SK-N-SH (cell line): Measurements from ENCODE around the gene UNC119. TPM values are rescaled to one million over a fixed set of nuclear protein-coding genes. Genes with fewer than 3 reads are reported as not detected.

Experiments
- CTCF ChIA-PET: fragments of 300-600, 350-600 bp; formaldehyde crosslinking; extraction: SDS; loops from one replicate; lab custom pipeline; 2021; lab: Yijun Ruan, JAX
- POLR2A ChIA-PET: fragments of 350-600 bp; sonication (Branson Sonifier 250); formaldehyde crosslinking; extraction: SDS; loops from one replicate; lab custom pipeline; 2020; ENCODE audit warnings: antibody characterized with exemption, inconsistent platforms; lab: Yijun Ruan, JAX
- DNase-seq: peaks from one replicate; pipeline ENCODE4 v3.0.0; 2012
- H2AFZ ChIP-seq: fragments of 200-600 bp; sonication (generic); 2 replicates; pipeline ENCODE4 v1.8.1; 2016; ENCODE audit warnings: antibody characterized with exemption, mild to moderate bottlenecking, low read depth
- H3F3A ChIP-seq: fragments of 200-600 bp; sonication (generic); replicated peaks from 2 replicates; pipeline ENCODE3; 2016; ENCODE audit warnings: antibody characterized with exemption, mild to moderate bottlenecking; ENCODE audit not compliant: insufficient read depth
- H3K27ac ChIP-seq, 2 experiments: fragments of 200-500 bp in 1 of 2; fragments of 200-600 bp in 1 of 2; sonication (Bioruptor generic) in 1 of 2; sonication (generic), shearing (Covaris generic) in 1 of 2; 2 replicates each; pipeline versions ENCODE4 v1.5.1 to v1.6.1; 2014 to 2016; ENCODE audit warnings: low read depth in 2 of 2, inconsistent platforms in 1 of 2, low read length in 1 of 2, mild to moderate bottlenecking in 1 of 2, mixed read lengths in 1 of 2
- H3K27me3 ChIP-seq: fragments of 200-600 bp; sonication (generic), shearing (Covaris generic); 2 replicates; pipeline ENCODE4 v1.6.1; 2016; ENCODE audit warnings: mixed run types; ENCODE audit not compliant: insufficient read depth
- H3K36me3 ChIP-seq, 2 experiments: fragments of 200-500 bp in 1 of 2; fragments of 200-600 bp in 1 of 2; sonication (Bioruptor generic) in 1 of 2; sonication (generic) in 1 of 2; replicated peaks in 1 of 2; 2 replicates each; pipeline versions ENCODE3 to v1.5.1; 2014 to 2016; ENCODE audit warnings: low read length in 1 of 2, mild to moderate bottlenecking in 1 of 2; ENCODE audit not compliant: insufficient read depth in 2 of 2, control insufficient read depth in 1 of 2
- H3K4me1 ChIP-seq, 2 experiments: fragments of 200-500 bp in 1 of 2; fragments of 200-600 bp in 1 of 2; sonication (Bioruptor generic) in 1 of 2; sonication (generic), shearing (Covaris generic) in 1 of 2; 2 replicates each; pipeline versions ENCODE4 v1.5.1 to v1.6.1; 2014 to 2016; ENCODE audit warnings: low read depth in 1 of 2, low read length in 1 of 2, mixed run types in 1 of 2; ENCODE audit not compliant: insufficient read depth in 2 of 2, control insufficient read depth in 1 of 2
- H3K4me2 ChIP-seq: fragments of 200-600 bp; sonication (generic), shearing (Covaris generic); 2 replicates; pipeline ENCODE4 v1.6.1; 2017; ENCODE audit warnings: mixed run types
- H3K4me3 ChIP-seq, 2 experiments: fragments of 200-500 bp in 1 of 2; fragments of 200-600 bp in 1 of 2; sonication (Bioruptor generic) in 1 of 2; sonication (generic), shearing (Covaris generic) in 1 of 2; 2 replicates each; pipeline versions ENCODE4 v1.5.1 to v1.8.1; 2014 to 2016; ENCODE audit warnings: low read depth in 2 of 2, inconsistent platforms in 1 of 2, low read length in 1 of 2, mild to moderate bottlenecking in 1 of 2, mixed read lengths in 1 of 2, moderate library complexity in 1 of 2
- H3K79me2 ChIP-seq: fragments of 200-600 bp; sonication (generic); 2 replicates; pipeline ENCODE4 v1.8.1; 2017; ENCODE audit warnings: mild to moderate bottlenecking; ENCODE audit not compliant: insufficient read depth
- H3K9ac ChIP-seq: fragments of 200-600 bp; sonication (generic); 2 replicates; pipeline ENCODE4 v1.6.1; 2017; ENCODE audit warnings: mixed run types
- H3K9me2 ChIP-seq: fragments of 200-600 bp; sonication (generic); 2 replicates; pipeline ENCODE4 v1.6.1; 2017; ENCODE audit warnings: mixed run types
- H3K9me3 ChIP-seq: fragments of 200-600 bp; sonication (generic); 2 replicates; pipeline ENCODE4 v1.6.1; 2017; ENCODE audit warnings: mixed run types, mild to moderate bottlenecking, moderate library complexity
- H4K20me1 ChIP-seq: fragments of 200-600 bp; sonication (generic); 2 replicates; pipeline ENCODE4 v1.6.1; 2017; ENCODE audit warnings: mild to moderate bottlenecking, mixed run types; ENCODE audit not compliant: insufficient read depth
- CHD2 ChIP-seq: fragments of 150-350 bp; IDR thresholded peaks from 2 replicates; pipeline ENCODE4 v1.6.1; 2018; ENCODE audit warnings: low read length; ENCODE audit not compliant: partially characterized antibody
- ELF1 ChIP-seq: IDR thresholded peaks from 2 replicates; pipeline ENCODE4 v1.4.0; 2012
- EP300 ChIP-seq, 2 experiments: IDR thresholded peaks; 2 replicates each; pipeline versions ENCODE4 v1.4.0 to v1.6.1; 2012; ENCODE audit warnings: borderline replicate concordance in 1 of 2, low read depth in 1 of 2, low read length in 1 of 2
- EZH2phosphoT487 ChIP-seq: fragments of 200-600 bp; sonication (generic); IDR thresholded peaks from 2 replicates; pipeline ENCODE4 v1.6.1; 2017; ENCODE audit warnings: low read depth, mixed run types, mild to moderate bottlenecking, antibody characterized with exemption, moderate library complexity, borderline replicate concordance
- FOSL2 ChIP-seq: IDR thresholded peaks from 2 replicates; pipeline ENCODE4 v1.4.0; 2012; ENCODE audit warnings: low read depth, mild to moderate bottlenecking, moderate library complexity, borderline replicate concordance
- FOXJ3 ChIP-seq: sonication (generic); formaldehyde crosslinking; IDR thresholded peaks from 2 replicates; pipeline ENCODE4 v1.5.1; 2020; ENCODE audit warnings: mild to moderate bottlenecking, missing genetic modification reagents
- FOXM1 ChIP-seq: IDR thresholded peaks from 2 replicates; pipeline ENCODE4 v1.4.0; 2012; ENCODE audit warnings: low read depth, mild to moderate bottlenecking
- GABPA ChIP-seq: IDR thresholded peaks from 2 replicates; pipeline ENCODE4 v1.4.0; 2012; ENCODE audit warnings: low read depth, mild to moderate bottlenecking
- GATA2 ChIP-seq: sonication (generic); formaldehyde crosslinking; IDR thresholded peaks from 2 replicates; pipeline ENCODE4 v1.5.0; 2020; ENCODE audit warnings: mild to moderate bottlenecking, missing genetic modification reagents
- MAX ChIP-seq: IDR thresholded peaks from 2 replicates; pipeline ENCODE4 v1.4.0; 2012; ENCODE audit warnings: low read depth
- MEF2A ChIP-seq: IDR thresholded peaks from 2 replicates; pipeline ENCODE4 v1.4.0; 2012; ENCODE audit warnings: low read depth, borderline replicate concordance
- NFIC ChIP-seq: IDR thresholded peaks from 2 replicates; pipeline ENCODE4 v1.4.0; 2012; ENCODE audit warnings: borderline replicate concordance
- NRF1 ChIP-seq: IDR thresholded peaks from 2 replicates; pipeline ENCODE4 v1.6.1; 2012; ENCODE audit warnings: low read depth, mild to moderate bottlenecking, low read length
- PBX3 ChIP-seq: IDR thresholded peaks from 2 replicates; pipeline ENCODE4; 2012
- RFX5 ChIP-seq: IDR thresholded peaks from 2 replicates; pipeline ENCODE4 v1.6.1; 2012; ENCODE audit warnings: mild to moderate bottlenecking, improper control_type of control experiment, low read length
- RXRA ChIP-seq: IDR thresholded peaks from 2 replicates; pipeline ENCODE4 v1.4.0; 2012; ENCODE audit warnings: low read depth, mild to moderate bottlenecking, borderline replicate concordance
- TEAD4 ChIP-seq: IDR thresholded peaks from 2 replicates; pipeline ENCODE4 v1.4.0; 2012; ENCODE audit warnings: mild to moderate bottlenecking, borderline replicate concordance; ENCODE audit not compliant: insufficient read depth
- USF1 ChIP-seq: IDR thresholded peaks from 2 replicates; pipeline ENCODE4 v1.4.0; 2012; ENCODE audit warnings: low read depth, borderline replicate concordance
- USF2 ChIP-seq: fragments of 150-350 bp; IDR thresholded peaks from 2 replicates; pipeline ENCODE4 v1.6.1; 2017; ENCODE audit warnings: antibody characterized with exemption, low read length, low read depth, borderline replicate concordance
- WGBS: methylation state at CpG from one replicate; pipeline ENCODE4 v1.1.6; 2017; ENCODE audit warnings: low lambda C conversion rate; 5-methylcytosine and 5-hydroxymethylcytosine counted together
- polyA plus RNA-seq, 3 experiments: library from polyadenylated mRNA; depleted of rRNA; stranded (reverse); fragments of >200 nt; gene quantifications; 2 replicates each; pipeline ENCODE4 v1.2.3, GENCODE V29; 2012
- TF ChIP-seq, protein P1 (sequence below): IDR thresholded peaks from 2 replicates; pipeline ENCODE4 v1.6.1; 2012; ENCODE audit warnings: mild to moderate bottlenecking, low read depth, low read length, moderate library complexity

The UNC119 gene
- polyA plus RNA-seq, 1 of the 3 experiments (the other 2 are of a cell fraction), result 89.9 TPM

GRCh38 chr17:28563475-28563874 lies 11.1 kb upstream of the UNC119 start:
- no peak overlapping the region for H3K9ac ChIP-seq
- H3K4me2 ChIP-seq, result no peak overlapping the region
- WGBS, result 100% methylated on average over 3 of the region's 3 CpGs
- H3F3A ChIP-seq, result no peaks in the 10 kb centered on the region
- H3K79me2 ChIP-seq, result peaks cover 34% of the 10 kb centered on the region
- ChIA-PET POLR2A (no interaction called here), CTCF (interaction anchor here (1.9 kb wide), 1 partner anchor 15 kb away, joined by 4 read pairs; no protein-coding TSS in a partner anchor)
- TF ChIP-seq NFIC (peak; percentile 75), ELF1 (peak; percentile 88), CHD2 (no peak), TEAD4 (0 out of 2 replicates have a peak, but pooled peaks have one; percentile 20)
- H3K36me3 ChIP-seq, result peaks cover 16 to 23% of the 10 kb centered on the region in 2 experiments
- H3K27ac ChIP-seq, result no peak overlapping the region
- DNase-seq, result no peak
- H3K9me3 ChIP-seq, result no peaks in the 10 kb centered on the region
- H3K4me1 ChIP-seq, result peaks cover 0 to 2% of the 10 kb centered on the region in 2 experiments; a peak in 1 of 4 replicates
- H3K4me3 ChIP-seq, result no peak overlapping the region
- no peaks in the 10 kb centered on the region for H4K20me1 ChIP-seq
- no peaks in the 10 kb centered on the region for H3K27me3 ChIP-seq
- no peak overlapping the region for H2AFZ ChIP-seq
- no peaks in the 10 kb centered on the region for H3K9me2 ChIP-seq

DNA sequence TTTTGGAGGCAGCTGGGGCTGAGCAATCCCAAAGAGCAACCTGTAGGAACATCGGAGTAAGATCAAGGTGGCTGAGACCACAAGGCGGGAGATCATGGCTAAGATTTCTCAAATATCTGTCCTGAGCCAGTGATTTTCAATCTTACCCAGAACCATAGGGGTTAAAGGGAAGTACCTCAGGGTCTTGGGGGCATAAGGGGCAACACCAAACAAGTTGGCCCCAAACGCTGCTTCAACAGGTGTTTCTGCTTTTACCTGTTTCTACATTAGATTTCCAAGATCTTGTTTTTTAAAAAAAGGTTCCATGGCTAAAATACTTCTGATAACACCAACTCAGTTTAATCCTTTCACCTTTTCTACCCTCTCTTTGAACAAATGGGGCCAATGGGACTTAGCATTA lies 2.6 kb upstream of the UNC119 start:
- no peak overlapping the region for H2AFZ ChIP-seq
- H3K4me2 ChIP-seq, result no peak overlapping the region
- peaks cover 5% of the 10 kb centered on the region for H3F3A ChIP-seq
- no peak for TF ChIP-seq GABPA
- TF ChIP-seq EZH2phosphoT487, result no peak
- no peak for TF ChIP-seq EP300 (IDR thresholded peaks at IDR 0.05; ENCODE audit: borderline replicate concordance in 1 of 2, low read depth in 1 of 2, low read length in 1 of 2)
- no peak for TF ChIP-seq FOXM1
- TF ChIP-seq, protein P1, sequence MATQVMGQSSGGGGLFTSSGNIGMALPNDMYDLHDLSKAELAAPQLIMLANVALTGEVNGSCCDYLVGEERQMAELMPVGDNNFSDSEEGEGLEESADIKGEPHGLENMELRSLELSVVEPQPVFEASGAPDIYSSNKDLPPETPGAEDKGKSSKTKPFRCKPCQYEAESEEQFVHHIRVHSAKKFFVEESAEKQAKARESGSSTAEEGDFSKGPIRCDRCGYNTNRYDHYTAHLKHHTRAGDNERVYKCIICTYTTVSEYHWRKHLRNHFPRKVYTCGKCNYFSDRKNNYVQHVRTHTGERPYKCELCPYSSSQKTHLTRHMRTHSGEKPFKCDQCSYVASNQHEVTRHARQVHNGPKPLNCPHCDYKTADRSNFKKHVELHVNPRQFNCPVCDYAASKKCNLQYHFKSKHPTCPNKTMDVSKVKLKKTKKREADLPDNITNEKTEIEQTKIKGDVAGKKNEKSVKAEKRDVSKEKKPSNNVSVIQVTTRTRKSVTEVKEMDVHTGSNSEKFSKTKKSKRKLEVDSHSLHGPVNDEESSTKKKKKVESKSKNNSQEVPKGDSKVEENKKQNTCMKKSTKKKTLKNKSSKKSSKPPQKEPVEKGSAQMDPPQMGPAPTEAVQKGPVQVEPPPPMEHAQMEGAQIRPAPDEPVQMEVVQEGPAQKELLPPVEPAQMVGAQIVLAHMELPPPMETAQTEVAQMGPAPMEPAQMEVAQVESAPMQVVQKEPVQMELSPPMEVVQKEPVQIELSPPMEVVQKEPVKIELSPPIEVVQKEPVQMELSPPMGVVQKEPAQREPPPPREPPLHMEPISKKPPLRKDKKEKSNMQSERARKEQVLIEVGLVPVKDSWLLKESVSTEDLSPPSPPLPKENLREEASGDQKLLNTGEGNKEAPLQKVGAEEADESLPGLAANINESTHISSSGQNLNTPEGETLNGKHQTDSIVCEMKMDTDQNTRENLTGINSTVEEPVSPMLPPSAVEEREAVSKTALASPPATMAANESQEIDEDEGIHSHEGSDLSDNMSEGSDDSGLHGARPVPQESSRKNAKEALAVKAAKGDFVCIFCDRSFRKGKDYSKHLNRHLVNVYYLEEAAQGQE, result no peak
- no peak for TF ChIP-seq FOXJ3 (CRISPR knock-in tag)
- TF ChIP-seq FOSL2, result no peak
- no peak for TF ChIP-seq USF2
- TF ChIP-seq RFX5, result no peak
- no peak for TF ChIP-seq RXRA
- TF ChIP-seq MAX, result no peak
- no peak for TF ChIP-seq NRF1
- TF ChIP-seq GATA2, result no peak
- TF ChIP-seq PBX3, result no peak
- no peak for TF ChIP-seq ELF1
- no peak for TF ChIP-seq CHD2
- TF ChIP-seq MEF2A, result no peak
- no peak for TF ChIP-seq USF1
- no peak overlapping the region for H3K4me3 ChIP-seq
- no peaks in the 10 kb centered on the region for H3K27me3 ChIP-seq
- H3K79me2 ChIP-seq, result peaks cover 16% of the 10 kb centered on the region
- peaks cover 23 to 36% of the 10 kb centered on the region in 2 experiments for H3K36me3 ChIP-seq
- H3K9ac ChIP-seq, result no peak overlapping the region
- H3K27ac ChIP-seq, result no peak overlapping the region
- no peaks in the 10 kb centered on the region for H3K9me2 ChIP-seq
- CTCF ChIA-PET, result no interaction called here
- H3K4me1 ChIP-seq, result peaks cover 3 to 22% of the 10 kb centered on the region in 2 experiments; a peak in 2 of 4 replicates
- H4K20me1 ChIP-seq, result peaks cover 15% of the 10 kb centered on the region
- DNase-seq, result no peak
- H3K9me3 ChIP-seq, result no peaks in the 10 kb centered on the region
- POLR2A ChIA-PET, result no interaction called here
- WGBS, result 100% methylated on average over 3 of the region's 3 CpGs
